AG04450 (cell line): ENCODE data around the gene ZNF816. TPM values are rescaled to one million over a fixed set of nuclear protein-coding genes. Genes with fewer than 3 reads are reported as not detected.
"Not testable (repeated sequence)": the region's sequence is repeated elsewhere in the genome, so short reads cannot be mapped to it uniquely, and the experiment has no call there.

Experiments used
- CTCF ChIA-PET: fragments of 300-600, 350-600 bp; formaldehyde crosslinking; extraction: SDS; loops from one replicate; lab custom pipeline; 2022; ENCODE audit warnings: antibody characterized with exemption, inconsistent platforms; lab: Charles Lee
- POLR2A ChIA-PET: fragments of 350-600 bp; formaldehyde crosslinking; extraction: SDS; loops from one replicate; lab custom pipeline; 2021; ENCODE audit warnings: antibody characterized with exemption, inconsistent platforms; lab: Yijun Ruan, JAX
- DNase-seq: peaks from one replicate; pipeline ENCODE4 v3.0.0-alpha.2; 2011; ENCODE audit warnings: low read depth, low spot score
- H3K27ac ChIP-seq: one replicate; pipeline ENCODE4 v1.5.1; 2012; ENCODE audit warnings: low read depth, low read length, control low read depth
- H3K27me3 ChIP-seq: one replicate; pipeline ENCODE4 v1.6.0; 2012; ENCODE audit warnings: low read length; ENCODE audit not compliant: control insufficient read depth, insufficient read depth
- H3K4me3 ChIP-seq: 2 replicates; pipeline ENCODE4 v1.5.1; 2011; ENCODE audit warnings: mild to moderate bottlenecking, low read depth, low read length, control low read depth
- H3K9me3 ChIP-seq: 2 replicates; pipeline ENCODE4 v1.5.1; 2012; ENCODE audit warnings: low read length; ENCODE audit not compliant: control insufficient read depth, insufficient read depth
- CTCF ChIP-seq: IDR thresholded peaks from 2 replicates; pipeline ENCODE4 v1.5.1; 2011; ENCODE audit warnings: low read depth, low read length, control low read depth, inconsistent platforms
- polyA plus RNA-seq: library from polyadenylated mRNA; depleted of rRNA; stranded (reverse); fragments of >200 nt; gene quantifications from 2 replicates; pipeline ENCODE4 v1.2.3, GENCODE V29; 2011

ZNF816 gene
- polyA plus RNA-seq, 1 experiment = 6.3 TPM

- DNase-seq = no peak
- POLR2A ChIA-PET = no interaction called here
- H3K4me3 ChIP-seq = no peak overlapping the region
- CTCF ChIA-PET = no interaction called here
- no peak for TF ChIP-seq CTCF
- no peak overlapping the region for H3K27ac ChIP-seq
- peaks cover 53% of the 10 kb centered on the region for H3K9me3 ChIP-seq
- H3K27me3 ChIP-seq = no peaks in the 10 kb centered on the region
These were observed 16.9 kb downstream of the ZNF816 start for GRCh38 chr19:52945652-52946321.

- H3K27ac ChIP-seq, H3K27me3 ChIP-seq, CTCF ChIA-PET, DNase-seq, POLR2A ChIA-PET, H3K4me3 ChIP-seq: not testable (repeated sequence)
- H3K9me3 ChIP-seq = peaks cover 53% of the 10 kb centered on the region
These were observed 17.8 kb downstream of the ZNF816 start for GRCh38 chr19:52944703-52945493.

- Histone ChIP-seq H3K9me3 (peaks cover 52% of the 10 kb centered on the region), H3K4me3 (no peak overlapping the region), H3K27me3 (no peaks in the 10 kb centered on the region), H3K27ac (no peak overlapping the region)
- TF ChIP-seq CTCF = no peak
- CTCF ChIA-PET = no interaction called here
- POLR2A ChIA-PET = interaction anchor here (0.6 kb wide), 1 partner anchor 87 kb away, joined by 3 read pairs; the partner anchor contains the start of gene ZNF468
- no peak for DNase-seq
These were observed 18.6 kb downstream of the ZNF816 start for GRCh38 chr19:52943884-52944643.

DNA sequence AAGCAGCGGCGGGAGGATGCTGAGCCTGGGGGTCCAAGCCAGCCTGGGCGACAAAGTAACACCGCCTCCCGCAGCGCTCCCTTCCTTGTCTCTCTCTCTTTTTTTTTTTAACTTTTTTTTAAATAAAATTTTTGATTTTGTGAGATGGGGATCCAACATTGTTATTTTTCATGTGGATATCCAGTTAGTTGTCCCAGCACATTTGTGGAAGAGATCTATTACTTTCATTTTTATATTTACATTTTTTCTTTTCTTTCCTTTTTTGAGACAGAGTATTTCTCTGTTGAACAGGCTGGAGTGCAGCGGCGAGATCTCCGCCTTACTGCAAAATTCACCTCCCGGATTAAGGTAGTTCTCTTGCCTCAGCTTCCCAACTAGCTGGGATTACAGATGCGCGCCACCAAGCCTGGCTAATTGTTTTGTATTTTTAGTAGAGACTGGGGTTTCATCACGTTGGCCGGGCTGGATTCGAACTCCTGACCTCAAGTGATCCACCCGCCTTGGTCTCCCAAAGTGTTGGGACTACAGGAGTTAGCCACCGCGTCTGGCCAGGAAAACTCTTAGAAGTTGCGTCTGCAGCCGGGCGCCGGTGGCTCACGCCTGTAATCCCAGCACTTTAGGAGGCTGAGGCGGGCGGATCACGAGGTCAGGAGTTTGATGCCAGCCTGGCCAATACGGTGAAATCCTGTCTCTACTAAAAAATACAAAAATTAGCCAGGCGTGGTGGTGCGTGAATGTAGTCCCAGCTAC, 19.4 kb downstream of the ZNF816 start:
- CTCF ChIA-PET = no interaction called here
- Histone ChIP-seq H3K27me3 (no peaks in the 10 kb centered on the region), H3K4me3 (peak overlapping the region; percentile 79), H3K9me3 (peaks cover 45% of the 10 kb centered on the region), H3K27ac (peak overlapping the region; percentile 83)
- no peak for DNase-seq
- POLR2A ChIA-PET = interaction anchor here (0.6 kb wide), 1 partner anchor 86 kb away, joined by 3 read pairs; no protein-coding TSS in a partner anchor
- no peak for TF ChIP-seq CTCF
